ENCODE measurements around the gene EEF1E1.

EEF1E1 gene

GRCh38 chr6:8102122-8102958, at the start of gene EEF1E1:
TSS of gene EEF1E1 (minus strand) at chr6:8102548. CDS start at chr6:8102521, 27 bp downstream.
- DNase-seq: peak; percentile 96

- DNase-seq: no peak
Observed at GRCh38 chr6:8149350-8149749, 47.0 kb upstream of the EEF1E1 start.

GRCh38 chr6:8143945-8144344, 41.6 kb upstream of the EEF1E1 start:
- DNase-seq: no peak

GRCh38 chr6:8139451-8139850, 37.1 kb upstream of the EEF1E1 start:
- DNase-seq: no peak

- DNase-seq: no peak
Observed at GRCh38 chr6:8137529-8137939, 35.2 kb upstream of the EEF1E1 start.

GRCh38 chr6:8135276-8135675, 32.9 kb upstream of the EEF1E1 start:
- DNase-seq: no peak

GRCh38 chr6:8132130-8132529, 29.8 kb upstream of the EEF1E1 start:
- no peak for DNase-seq

GRCh38 chr6:8131265-8131897, 29.0 kb upstream of the EEF1E1 start:
- DNase-seq: no peak

- no peak for DNase-seq
Observed at GRCh38 chr6:8130399-8130798, 28.1 kb upstream of the EEF1E1 start.

- no peak for DNase-seq
Observed at GRCh38 chr6:8123236-8123635, 20.9 kb upstream of the EEF1E1 start.

- DNase-seq: no peak
Observed at GRCh38 chr6:8114956-8115355, 12.6 kb upstream of the EEF1E1 start.

GRCh38 chr6:8113131-8113654, 10.8 kb upstream of the EEF1E1 start:
- no peak for DNase-seq

GRCh38 chr6:8110725-8111124, 8.4 kb upstream of the EEF1E1 start:
- DNase-seq: no peak

GRCh38 chr6:8110117-8110721, 7.9 kb upstream of the EEF1E1 start:
- no peak for DNase-seq

GRCh38 chr6:8108759-8109539, 6.6 kb upstream of the EEF1E1 start:
- DNase-seq: no peak

GRCh38 chr6:8108031-8108660, 5.8 kb upstream of the EEF1E1 start:
- no peak for DNase-seq

GRCh38 chr6:8105791-8106190, 3.4 kb upstream of the EEF1E1 start:
- DNase-seq: no peak

GRCh38 chr6:8103726-8104125, 1.4 kb upstream of the EEF1E1 start:
- DNase-seq: no peak

- DNase-seq: no peak
Observed at GRCh38 chr6:8100159-8100854, 2.0 kb downstream of the EEF1E1 start.

- no peak for DNase-seq
Observed at GRCh38 chr6:8090650-8091049, 11.7 kb downstream of the EEF1E1 start.

- DNase-seq: no peak
Observed at GRCh38 chr6:8088886-8089285, 13.5 kb downstream of the EEF1E1 start.

All from CD4-positive, alpha-beta T cell treated with Interleukin-15 for 1 hour (primary cell).